AML-193 (cell line): ENCODE data around the gene KRTAP1-1.
"Not testable (repeated sequence)": the region's sequence is repeated elsewhere in the genome, so short reads cannot be mapped to it uniquely, and the experiment has no call there.

ENCODE experiments used
- DNase-seq, 2 experiments: peaks; one replicate each; lab custom pipeline; 2025; lab: John Stamatoyannopoulos, UW

The KRTAP1-1 gene

DNA sequence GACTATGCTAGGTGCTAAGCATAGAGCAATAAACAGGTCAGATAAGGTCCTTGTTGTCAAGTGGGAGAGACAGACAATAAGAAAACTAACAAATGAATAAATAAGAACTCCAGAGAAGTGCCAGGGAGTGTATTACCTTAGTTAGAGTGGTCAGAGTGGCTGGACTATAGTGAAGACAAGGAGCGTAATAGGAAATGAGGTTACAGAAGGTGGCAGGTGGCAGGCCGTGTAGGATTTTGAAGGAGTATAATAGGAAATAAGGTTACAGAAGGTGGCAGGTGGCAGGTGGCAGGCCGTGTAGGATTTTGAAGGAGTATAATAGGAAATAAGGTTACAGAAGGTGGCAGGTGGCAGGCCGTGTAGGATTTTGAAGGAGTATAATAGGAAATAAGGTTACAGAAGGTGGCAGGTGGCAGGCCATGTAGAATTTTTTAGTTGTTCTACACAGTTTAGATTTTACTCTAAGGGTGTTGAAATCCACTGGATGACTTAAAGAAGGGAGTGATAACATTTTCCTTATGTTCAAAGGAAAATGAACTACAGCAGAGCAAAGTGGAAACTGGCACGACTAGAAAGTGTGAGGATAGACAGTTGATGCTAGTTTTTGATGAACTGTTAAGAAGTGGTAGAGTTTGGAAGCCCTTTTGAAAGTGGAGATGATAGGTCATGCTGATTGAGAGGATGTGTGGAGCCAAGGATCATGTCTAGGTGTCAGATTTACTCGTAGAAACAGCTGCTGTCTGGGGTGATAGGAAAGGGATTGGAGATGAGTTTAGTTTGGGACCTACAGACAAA, 28.7 kb downstream of the KRTAP1-1 start:
- no peak for DNase-seq

DNA sequence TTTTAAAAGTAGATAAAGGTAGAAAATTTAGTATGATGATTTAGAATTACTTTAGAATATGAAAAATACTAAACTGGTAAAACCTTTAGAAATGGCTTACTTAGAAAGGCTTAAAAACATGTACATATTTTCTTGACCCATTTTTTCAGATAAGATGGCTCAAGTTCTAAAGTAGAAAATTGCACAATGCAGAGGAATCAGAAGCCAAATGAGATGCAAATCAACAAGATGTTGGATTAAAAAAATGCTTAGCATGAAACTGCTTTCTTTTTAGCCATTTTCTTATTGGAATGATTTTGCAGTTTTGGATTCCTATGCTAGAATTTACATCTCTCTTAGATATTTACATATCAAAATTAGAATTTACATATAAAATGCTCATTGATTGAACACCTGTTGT, 30.8 kb downstream of the KRTAP1-1 start:
- no peak for DNase-seq

DNA sequence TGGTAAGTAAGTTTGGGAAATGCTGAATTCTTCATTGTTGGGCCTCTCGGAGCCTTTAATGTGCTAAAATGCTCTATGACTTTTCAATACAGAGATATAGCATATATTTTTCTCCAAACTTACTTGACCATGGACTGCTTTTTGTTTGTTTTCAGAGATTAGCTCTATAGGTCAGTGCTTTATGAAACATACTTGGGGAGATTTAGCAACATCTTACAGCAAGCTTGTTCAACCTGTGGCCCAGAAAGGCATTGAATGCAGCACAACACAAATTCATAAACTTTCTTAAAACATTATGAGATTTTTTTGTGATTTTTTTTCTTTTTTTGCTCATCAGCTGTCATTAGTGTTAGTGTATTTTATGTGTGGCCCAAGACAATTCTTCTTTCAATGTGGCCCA, 31.3 kb downstream of the KRTAP1-1 start:
- no peak for DNase-seq

DNA sequence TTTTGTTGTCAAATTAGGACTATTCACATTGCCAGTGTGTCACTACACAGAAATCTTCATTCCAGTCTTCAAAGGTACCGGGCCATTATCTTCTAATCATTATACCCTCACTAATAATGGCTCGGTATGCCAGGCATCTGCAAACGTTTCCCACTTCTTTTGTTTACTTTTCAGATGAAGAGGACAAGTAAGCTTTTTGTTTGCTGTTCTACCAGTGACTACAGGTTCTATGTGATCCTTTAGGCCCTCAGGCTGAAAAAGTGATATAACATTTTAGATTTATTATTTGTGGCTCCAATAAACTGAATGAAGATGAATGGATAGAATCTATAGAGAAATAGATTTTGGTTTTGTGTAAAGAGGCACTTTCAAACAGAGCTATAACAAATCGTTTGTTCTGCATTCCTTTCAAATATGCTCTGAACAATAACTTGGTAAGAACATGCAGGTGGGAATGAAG, 31.9 kb downstream of the KRTAP1-1 start:
- DNase-seq: no peak

DNA sequence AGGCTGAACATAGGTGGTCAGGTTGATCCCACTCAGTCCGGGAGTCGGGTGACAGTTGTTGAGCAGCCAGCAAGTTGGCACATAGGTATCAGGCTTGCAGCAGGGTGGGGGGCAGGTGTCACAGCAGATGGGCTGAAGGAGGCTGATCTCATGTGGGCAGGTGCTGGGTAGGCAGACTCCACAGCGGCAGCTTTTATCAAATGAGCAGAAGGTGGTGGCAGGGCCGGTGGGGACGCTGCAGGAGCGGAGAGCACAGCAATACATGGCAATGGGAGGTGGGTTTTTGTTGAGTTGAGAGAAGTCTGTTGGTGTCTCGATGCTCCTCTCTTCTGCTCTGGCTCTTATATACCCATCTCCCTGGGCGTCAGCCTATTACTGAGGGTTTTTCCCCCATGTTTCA, 32.4 kb downstream of the KRTAP1-1 start, which contains the start of gene KRTAP3-1:
KRTAP3-1 (minus strand) TSS at position 318 of the 400 bp plus-strand sequence; CDS start at position 264, 54 bp downstream.
- no peak for DNase-seq

DNA sequence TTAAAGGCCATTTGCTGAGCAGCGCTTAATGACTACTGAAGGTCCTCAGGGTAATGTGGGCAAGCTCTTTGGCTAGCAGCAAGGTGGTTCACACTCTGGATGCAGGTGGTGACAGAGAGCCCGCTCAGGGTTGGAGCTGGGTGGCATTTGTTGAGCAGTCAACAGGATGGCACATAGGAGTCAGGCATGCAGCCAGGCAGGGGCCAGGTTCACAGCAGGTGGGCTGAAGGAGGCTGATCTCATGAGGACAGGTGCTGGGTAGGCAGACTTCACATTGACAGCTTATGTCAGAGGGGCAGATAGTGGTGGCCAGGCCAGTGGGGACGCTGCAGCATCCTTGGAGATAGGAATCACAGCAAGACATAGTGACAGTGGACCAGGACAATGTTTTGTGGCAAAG, 36.9 kb downstream of the KRTAP1-1 start:
- no peak for DNase-seq

DNA sequence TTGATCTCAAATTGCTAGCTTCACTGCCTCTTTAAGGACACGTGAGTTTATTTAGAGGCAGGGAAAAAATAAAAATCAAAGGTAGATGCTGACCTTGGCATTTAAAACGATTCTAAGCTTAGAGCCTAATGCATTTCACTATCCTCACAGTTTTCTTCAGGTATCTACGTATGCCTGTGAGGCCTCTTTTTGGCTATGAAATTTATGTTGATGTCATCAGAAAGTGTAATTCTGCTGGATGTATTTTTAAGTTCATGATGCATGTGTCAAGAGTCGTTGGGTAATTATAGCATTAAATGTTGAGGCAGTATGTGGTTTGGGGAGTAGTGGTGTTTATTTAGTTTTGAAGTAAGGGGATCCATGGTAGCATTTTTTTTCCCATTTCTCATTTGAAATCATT, 37.3 kb downstream of the KRTAP1-1 start:
- no peak for DNase-seq

DNA sequence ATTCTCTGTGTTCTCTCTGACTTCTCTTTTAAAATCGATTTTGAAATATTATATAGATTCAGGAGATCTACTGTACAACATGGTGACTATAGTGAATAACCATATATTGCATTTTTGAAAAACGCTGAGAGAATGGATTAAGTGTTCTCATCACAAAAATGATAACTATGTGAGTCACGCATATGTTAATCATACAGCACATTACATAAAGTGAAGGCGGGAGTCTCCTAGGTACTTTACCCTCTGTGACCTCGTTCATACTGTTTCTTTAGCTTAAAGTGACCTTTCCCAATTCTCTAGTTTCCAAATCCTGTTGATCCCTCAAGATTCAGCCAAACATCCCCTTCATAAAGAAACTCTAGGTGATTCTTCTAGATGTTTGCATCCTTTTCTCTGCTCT, 38.4 kb downstream of the KRTAP1-1 start:
- no peak for DNase-seq

DNA sequence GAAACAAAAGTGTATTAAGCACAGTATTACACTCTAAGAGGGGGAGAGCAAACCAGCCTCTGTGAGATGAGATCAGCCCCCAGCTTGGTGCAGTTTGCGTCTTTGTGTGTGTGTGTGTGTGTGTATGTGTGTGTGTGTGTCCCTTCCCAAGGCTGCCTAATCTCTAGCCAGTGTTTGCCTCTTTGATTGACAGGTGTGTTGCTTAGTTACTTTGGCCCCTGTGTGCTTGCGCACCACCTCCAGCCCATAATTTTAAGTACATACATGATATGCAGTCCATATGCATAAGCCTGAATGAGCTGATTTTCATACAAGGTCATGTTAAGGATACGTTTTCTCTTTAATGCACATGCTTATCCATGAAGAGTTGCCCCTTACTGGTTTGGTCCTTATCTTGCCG, 39.5 kb downstream of the KRTAP1-1 start:
- no peak for DNase-seq

DNA sequence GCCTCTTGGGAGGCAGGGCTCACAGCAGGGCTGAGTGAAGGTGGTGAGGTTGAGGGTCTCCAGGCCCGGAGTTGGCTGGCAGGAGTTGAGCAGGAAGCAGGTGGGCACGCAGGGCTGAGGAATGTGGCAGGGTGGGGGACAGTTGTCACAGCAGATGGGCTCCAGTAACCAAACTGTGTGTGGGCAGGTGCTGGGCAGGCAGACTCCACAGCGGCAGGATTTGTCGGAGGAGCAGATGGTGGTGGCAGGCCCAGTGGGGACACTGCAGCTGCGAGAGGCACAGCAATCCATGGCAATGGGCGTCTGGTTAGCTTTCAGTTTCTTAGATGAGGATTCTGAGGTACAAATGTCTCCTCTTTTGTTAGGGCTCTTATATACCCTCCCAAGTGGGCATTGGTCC, 41.7 kb downstream of the KRTAP1-1 start, which contains the start of gene KRTAP3-2:
KRTAP3-2 (minus strand) TSS at position 344 of the 400 bp plus-strand sequence; CDS start at position 291, 53 bp downstream.
- not testable (repeated sequence) for DNase-seq

DNA sequence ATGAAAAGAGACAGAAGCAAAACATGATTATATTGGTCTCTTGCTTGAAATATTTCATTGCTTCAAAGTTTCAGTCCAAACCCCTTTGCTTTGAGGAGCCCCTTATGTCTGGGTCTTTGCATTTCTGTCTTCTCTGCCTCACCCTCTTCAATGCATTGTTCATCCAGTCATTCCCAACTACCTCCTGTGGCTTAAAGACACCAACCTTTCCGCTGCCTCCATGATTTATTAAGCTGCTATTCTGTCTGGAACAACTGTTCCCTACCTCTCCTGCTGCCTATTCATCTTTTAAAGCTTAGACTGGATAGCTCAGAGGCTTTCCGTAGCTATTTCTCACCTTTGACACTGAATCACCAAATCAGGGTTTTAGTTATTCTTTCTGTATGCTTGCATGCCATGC, 43.9 kb downstream of the KRTAP1-1 start:
- no peak for DNase-seq

DNA sequence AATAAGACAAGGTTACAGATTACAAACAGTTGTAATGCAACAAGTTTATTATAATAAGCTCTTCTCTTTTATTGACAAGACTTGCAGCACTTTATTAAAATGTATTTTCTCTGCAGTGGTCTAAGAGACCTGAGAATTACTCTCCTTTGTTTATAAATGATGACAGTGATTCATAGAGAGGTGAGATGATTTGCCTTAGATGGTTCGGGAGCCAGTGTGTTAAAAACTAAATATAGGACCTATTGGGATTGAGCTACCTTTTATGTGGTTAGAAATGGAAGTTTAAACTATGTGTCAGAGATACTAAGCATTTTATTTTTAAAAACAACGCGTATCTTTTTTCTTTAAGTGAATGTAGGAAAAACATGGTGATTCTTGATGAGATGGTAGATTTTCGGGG, 44.4 kb downstream of the KRTAP1-1 start:
- DNase-seq: no peak

DNA sequence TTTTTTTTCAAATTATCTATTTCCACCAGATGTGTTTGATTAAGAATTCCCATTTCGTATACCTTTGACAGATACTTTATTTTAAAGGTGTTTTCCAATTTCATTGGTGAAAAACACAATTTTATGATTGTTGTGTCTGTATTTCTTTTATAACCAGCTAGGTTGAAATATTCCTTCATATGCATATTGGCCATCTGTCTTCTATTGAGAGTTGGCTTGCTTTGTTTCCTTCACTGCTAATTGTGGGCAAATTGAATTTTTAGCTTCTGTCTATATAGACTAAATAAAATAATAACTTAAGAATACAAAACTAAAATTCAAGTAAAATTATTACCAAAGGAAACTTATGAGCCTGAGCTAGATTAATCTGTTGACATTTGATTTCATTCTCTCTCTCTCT, 46.1 kb downstream of the KRTAP1-1 start:
- no peak for DNase-seq

DNA sequence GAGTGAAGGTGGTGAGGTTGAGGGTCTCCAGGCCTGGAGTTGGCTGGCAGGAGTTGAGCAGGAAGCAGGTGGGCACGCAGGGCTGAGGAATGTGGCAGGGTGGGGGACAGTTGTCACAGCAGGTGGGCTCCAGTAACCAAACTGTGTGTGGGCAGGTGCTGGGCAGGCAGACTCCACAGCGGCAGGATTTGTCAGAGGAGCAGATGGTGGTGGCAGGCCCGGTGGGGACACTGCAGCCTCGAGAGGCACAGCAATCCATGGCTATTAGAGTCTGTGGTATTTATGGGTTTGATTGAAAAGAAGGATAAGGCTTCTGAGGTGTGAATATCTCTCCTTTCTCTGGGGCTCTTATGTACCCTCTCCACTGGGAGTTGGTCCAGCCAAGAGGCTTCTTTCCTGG, 47.4 kb downstream of the KRTAP1-1 start, which contains the start of gene KRTAP3-3:
KRTAP3-3 (minus strand) TSS at position 326 of the 400 bp plus-strand sequence; CDS start at position 259, 67 bp downstream.
- no peak for DNase-seq

DNA sequence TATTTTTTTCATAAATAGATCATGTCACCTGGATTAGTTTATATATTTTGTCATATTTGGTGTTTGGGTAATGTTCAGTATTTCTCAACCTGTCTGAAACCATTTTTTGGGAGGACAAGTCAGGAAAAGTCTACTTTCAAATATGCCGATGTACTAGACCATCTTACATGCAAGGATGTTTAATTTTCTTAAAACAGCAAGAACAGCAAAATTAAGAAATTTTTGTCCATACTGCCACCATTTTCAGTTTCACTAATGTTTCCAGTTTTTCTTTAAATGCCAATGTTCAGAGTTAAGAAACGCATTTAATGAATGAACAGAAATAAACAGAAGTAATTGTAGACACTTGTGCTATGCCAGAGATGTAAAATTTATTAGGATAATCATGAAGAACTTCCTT, 48.2 kb downstream of the KRTAP1-1 start:
- no peak for DNase-seq

DNA sequence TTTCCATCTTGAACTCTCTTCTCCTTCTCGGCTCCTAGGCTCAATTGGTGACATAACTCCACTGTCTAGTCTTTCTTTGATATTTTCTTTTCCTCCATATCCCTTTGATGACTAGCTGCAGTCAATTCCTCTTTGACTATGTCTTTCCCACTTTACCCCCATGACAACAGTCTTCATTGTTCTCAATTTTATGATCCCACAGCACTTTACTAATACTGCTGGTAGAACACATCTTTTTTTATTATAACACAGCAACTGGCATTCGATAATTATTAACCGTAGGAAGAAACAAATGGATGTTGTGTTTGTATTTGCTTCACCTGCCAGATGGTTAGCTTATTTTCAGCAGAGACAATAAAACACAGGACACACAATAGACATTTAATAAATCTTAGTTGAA, 48.6 kb downstream of the KRTAP1-1 start:
- no peak for DNase-seq
